Limb (tissue), 2 donors: Measurements from ENCODE around the gene ISLR2.
A peak's percentile ranks its signal among the peaks of the same experiment; 100 is the strongest.

ENCODE experiments used
- DNase-seq, 2 donors: peaks; one replicate each; pipeline ENCODE4 v3.0.0-alpha.2; 2016; ENCODE audit errors: extremely low spot score in 2 of 2

The ISLR2 gene

GRCh38 chr15:74127954-74128784, 2.2 kb upstream of the ISLR2 start:
- peak in 1 of 2 donors; percentile 69 for DNase-seq

- peak; percentile 17 to 59 for DNase-seq
These were observed 1.4 kb upstream of the ISLR2 start for GRCh38 chr15:74128785-74129585.

GRCh38 chr15:74129586-74130154, 716 bp upstream of the ISLR2 start:
- DNase-seq = peak in 1 of 2 donors; percentile 58

DNA sequence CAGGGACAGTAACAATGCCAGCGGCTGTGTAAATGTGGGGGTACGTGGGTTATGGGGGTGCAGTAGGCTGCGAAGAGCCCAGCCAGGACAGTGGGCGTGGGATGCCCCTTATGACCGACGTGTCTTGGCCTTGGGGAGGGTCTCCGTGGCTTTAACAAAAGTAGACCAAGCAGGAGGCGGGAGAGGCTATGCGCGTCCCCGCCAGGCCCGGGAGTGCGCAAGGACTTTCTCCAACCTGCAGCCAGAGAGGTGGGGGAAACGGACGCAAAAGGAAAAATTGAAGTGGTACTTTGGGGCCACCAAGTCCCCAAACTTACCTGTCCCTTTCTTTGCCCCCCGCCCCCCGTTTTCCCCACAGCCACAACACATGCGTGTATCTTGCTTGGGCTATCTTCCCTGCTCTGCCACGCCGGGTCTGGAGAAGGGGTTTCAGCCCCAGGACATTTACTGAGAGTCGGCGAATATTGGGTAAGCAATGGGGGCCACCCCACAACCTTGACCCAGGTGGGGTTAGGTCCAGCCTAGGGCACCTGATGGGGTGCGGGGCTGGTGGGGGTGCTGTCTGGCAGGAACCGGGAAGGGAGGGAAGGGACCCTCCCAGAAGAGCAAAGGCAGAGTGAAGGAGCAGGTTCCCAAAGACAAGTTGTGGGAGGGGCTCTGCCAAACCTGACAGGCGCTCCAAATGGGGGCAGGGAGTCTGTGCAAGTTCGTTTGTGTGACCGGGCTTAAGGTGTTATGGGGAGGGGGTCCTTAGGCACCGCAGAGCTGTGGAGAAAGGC, 652 bp downstream of the ISLR2 start:
- peak in 1 of 2 donors; percentile 43 for DNase-seq

GRCh38 chr15:74131628-74132413, 1.4 kb downstream of the ISLR2 start:
- DNase-seq = no peak

GRCh38 chr15:74132681-74133651, 2.6 kb downstream of the ISLR2 start:
- peak in 1 of 2 donors; percentile 54 for DNase-seq

DNA sequence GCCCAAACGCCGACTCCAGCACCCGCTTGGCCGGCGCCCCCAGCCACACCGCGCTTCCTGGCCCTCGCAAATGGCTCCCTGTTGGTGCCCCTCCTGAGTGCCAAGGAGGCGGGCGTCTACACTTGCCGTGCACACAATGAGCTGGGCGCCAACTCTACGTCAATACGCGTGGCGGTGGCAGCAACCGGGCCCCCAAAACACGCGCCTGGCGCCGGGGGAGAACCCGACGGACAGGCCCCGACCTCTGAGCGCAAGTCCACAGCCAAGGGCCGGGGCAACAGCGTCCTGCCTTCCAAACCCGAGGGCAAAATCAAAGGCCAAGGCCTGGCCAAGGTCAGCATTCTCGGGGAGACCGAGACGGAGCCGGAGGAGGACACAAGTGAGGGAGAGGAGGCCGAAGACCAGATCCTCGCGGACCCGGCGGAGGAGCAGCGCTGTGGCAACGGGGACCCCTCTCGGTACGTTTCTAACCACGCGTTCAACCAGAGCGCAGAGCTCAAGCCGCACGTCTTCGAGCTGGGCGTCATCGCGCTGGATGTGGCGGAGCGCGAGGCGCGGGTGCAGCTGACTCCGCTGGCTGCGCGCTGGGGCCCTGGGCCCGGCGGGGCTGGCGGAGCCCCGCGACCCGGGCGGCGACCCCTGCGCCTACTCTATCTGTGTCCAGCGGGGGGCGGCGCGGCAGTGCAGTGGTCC, 3.5 kb downstream of the ISLR2 start:
- DNase-seq = peak in 1 of 2 donors; percentile 57

- DNase-seq = peak in 1 of 2 donors; percentile 69
These were observed 4.1 kb downstream of the ISLR2 start for GRCh38 chr15:74134387-74135027.

GRCh38 chr15:74135041-74135565, 4.7 kb downstream of the ISLR2 start:
- peak in 1 of 2 donors; percentile 46 for DNase-seq

DNA sequence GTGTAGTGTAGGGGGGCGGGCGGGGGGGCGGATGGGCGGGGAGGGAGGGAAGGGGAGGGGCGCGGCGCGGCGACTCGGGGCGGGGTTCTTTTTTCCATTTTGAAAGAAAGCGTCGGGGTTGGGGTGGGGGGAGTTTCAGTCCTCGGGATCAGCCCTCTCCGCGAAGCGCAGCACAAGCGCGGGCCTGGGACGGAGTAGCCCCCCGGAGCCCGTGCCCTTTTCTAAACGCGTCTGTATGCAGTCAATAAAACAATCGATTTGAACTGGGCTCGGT, 6.1 kb downstream of the ISLR2 start:
- DNase-seq = no peak

DNA sequence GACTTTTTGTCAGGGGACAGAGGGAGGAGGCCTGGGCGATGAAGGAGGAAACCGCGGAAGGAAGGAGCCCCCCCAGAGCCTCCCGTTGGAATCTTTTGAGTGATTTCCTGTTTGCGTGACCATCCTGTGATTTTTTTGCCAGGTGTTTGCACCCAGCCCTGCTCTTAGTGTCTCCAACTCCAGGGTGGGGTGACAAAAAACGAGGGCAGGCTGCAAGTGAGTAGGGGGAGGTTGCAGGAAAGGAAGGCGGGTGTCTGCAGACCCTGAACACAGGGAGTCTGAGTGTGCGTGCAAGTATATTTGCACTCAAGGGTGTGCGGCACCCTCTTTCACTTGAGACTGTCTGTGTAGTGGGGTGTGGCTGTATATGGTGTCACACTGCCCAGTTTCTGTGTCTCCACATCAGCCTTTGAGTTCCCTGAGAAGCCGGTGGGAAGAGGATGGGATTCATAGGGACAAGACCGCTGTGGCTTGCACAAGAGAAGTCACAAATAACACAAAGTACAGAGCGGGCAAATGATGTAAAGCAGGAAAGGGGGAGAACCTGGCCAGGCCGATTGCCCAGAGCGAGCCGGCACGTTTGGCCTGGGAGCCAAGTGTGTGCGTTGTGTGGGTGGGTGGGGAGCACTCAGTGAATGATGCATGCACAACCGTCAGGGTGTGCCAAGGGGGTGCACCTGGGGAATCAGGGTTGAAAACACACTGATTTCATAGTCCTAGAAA, 6.6 kb downstream of the ISLR2 start:
- peak; percentile 27 to 59 for DNase-seq

GRCh38 chr15:74137537-74137894, 7.1 kb downstream of the ISLR2 start:
- peak in 1 of 2 donors; percentile 7 for DNase-seq

DNA sequence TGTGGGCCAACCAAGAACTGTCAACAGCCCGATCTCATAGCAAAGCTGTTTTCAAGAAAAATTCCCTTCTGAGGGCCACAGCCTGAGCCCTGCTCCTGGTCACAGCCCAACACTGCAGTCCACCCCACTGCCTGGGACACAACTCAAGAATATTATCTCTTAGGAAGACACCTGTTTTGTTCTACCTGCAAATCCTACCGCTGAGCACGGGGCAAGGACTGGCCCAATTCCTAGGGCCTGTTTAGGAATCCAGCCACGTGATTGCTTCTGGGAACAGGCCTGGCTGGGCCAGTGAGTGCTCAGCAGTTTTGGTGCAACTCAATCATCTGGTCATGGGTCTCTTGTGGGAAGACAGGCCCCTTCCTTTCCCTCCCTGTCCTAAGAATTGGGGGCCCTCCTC, 8.3 kb downstream of the ISLR2 start:
- no peak for DNase-seq

DNA sequence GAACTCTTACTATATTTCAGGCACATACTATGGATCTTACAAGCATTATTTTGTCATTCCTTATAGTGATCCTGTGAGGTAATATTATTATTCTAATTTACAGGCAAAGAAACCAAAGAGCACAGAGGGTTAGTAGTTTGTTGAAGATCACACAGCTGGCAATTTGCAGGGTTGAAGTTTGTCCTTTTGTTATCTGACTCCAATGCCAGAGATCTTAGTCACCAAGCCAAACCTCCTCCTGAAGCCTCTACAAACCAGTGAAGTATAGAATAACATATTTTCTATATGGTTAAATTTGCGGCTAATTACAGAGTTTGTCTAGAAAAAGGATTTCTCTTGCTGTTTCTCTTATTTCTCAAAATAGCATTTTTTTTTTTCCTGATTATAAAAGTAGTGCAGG, 11.2 kb downstream of the ISLR2 start:
- DNase-seq = no peak

- DNase-seq = no peak
These were observed 13.9 kb downstream of the ISLR2 start for GRCh38 chr15:74144153-74144775.

GRCh38 chr15:74146277-74146800, 16.0 kb downstream of the ISLR2 start:
- DNase-seq = no peak

- no peak for DNase-seq
These were observed 16.7 kb downstream of the ISLR2 start for GRCh38 chr15:74147051-74147450.
